ENCODE results near the gene SHB. TPM values are rescaled to one million over a fixed set of nuclear protein-coding genes. Genes with fewer than 3 reads are reported as not detected.

SHB gene
- total and polyA plus RNA-seq, 2 of the 13 experiments (the other 11 are each of a cell fraction or from before 2014, with no cell fraction given): 19.4 to 20.7 TPM

GRCh38 chr9:38027714-38028113 is 41.3 kb downstream of the SHB start:
- no peak overlapping the region for H2AFZ ChIP-seq (ENCODE audit: low read length)
- CTCF ChIA-PET (ENCODE audit: low intra/inter-chr PET ratio, low total read pairs): no interaction called here

More at GRCh38 chr9:38027714-38028113, 41.3 kb downstream of the SHB start:
- Histone ChIP-seq H3K9ac (ENCODE audit: insufficient read depth, low read depth, low read length) (no peak overlapping the region), H3K36me3 (replicated peaks in 1 of 2; ENCODE audit: control insufficient read depth in 1 of 2, insufficient read depth in 2 of 2, low read length in 2 of 2) (peaks cover 8 to 12% of the 10 kb centered on the region in 2 experiments), H3K9me3 (ENCODE audit: low read length) (no peaks in the 10 kb centered on the region), H3K27ac (ENCODE audit: extremely low read length, insufficient read depth, low read length) (no peak overlapping the region), H3K4me2 (ENCODE audit: low read depth, low read length) (no peak overlapping the region), H3K27me3 (ENCODE audit: control insufficient read depth in 1 of 2, insufficient read depth in 2 of 2, low read length in 2 of 2) (no peaks in the 10 kb centered on the region), H3K4me3 (replicated peaks in 1 of 3; ENCODE audit: insufficient read depth in 1 of 3, low read depth in 2 of 3, low read length in 3 of 3) (no peak overlapping the region), H3K79me2 (ENCODE audit: insufficient read depth, low read length) (peaks cover 99% of the 10 kb centered on the region), H3K4me1 (ENCODE audit: insufficient read depth, low read length) (peaks cover 100% of the 10 kb centered on the region), H4K20me1 (ENCODE audit: insufficient read depth, low read length) (peaks cover 35% of the 10 kb centered on the region)
- POLR2A ChIA-PET: interaction anchor here (0.9 to 5.7 kb wide), 2 partner anchors 20 to 24 kb away, joined by 3 to 47 read pairs; no protein-coding TSS in a partner anchor
- DNase-seq (ENCODE audit: low spot score): no peak
- intact Hi-C loops (cut with micrococcal nuclease; ENCODE audit: unreplicated experiment): loop anchor here (10.0 kb wide), 1 partner anchor 137 kb away; no protein-coding TSS in a partner anchor
- no peak for FAIRE-seq
- TF ChIP-seq SNAPC2 (CRISPR knock-in tag; IDR thresholded peaks at IDR 0.05): no peak
- no peak for TF ChIP-seq FIP1L1 (IDR thresholded peaks at IDR 0.05; ENCODE audit: borderline replicate concordance, insufficient read depth, low read depth, low read length)
- TF ChIP-seq CREB3 (CRISPR knock-in tag; IDR thresholded peaks at IDR 0.05): no peak
- TF ChIP-seq JDP2 (CRISPR knock-in tag; IDR thresholded peaks at IDR 0.05; ENCODE audit: borderline replicate concordance): no peak
- TF ChIP-seq BRF2 (CRISPR knock-in tag; IDR thresholded peaks at IDR 0.05): no peak
- TF ChIP-seq POLR2AphosphoS2 (IDR thresholded peaks at IDR 0.05; ENCODE audit: low read depth, low read length): no peak
- BruUV-seq (replicated peaks): no TSS peak
- ATAC-seq: no peak
- in situ Hi-C loops (cut with HindIII; ENCODE audit: extremely low pct_ligation_motif_present, low pct_unique_long_range_greater_than_20kb): no loop called here
- WGBS (ENCODE audit: low lambda C conversion rate): no CpG with 5 or more reads among the region's 6 CpGs

Measured in HepG2 (cell line).